ENCODE results near the gene DACH1. TPM values are rescaled to one million over a fixed set of nuclear protein-coding genes. Genes with fewer than 3 reads are reported as not detected.

The DACH1 gene
- total RNA-seq, 4 donors from 2014 or later, result 1.5 to 55.1 (median 4.7) TPM

DNA sequence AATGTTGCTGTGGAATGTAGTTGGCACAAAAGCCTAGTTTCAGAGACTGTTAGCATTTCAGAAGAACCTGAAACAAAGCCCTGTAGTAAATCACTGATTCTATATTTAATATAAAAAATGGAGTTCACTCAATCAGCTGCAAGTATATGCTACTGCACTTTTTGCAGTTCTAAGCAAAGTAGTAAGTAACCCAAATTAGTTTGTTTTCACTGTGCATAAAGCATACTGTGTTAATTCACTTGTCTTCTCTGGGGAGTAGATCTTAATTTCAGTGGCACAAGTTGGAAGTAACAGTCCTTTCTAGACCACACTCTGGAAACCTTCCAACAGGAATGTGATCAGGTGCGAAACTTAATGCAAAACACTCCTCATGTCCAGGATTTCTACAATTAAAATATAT is 139.3 kb downstream of the DACH1 start:
- intact Hi-C loops (cut with DNase I; ENCODE audit: low total_unique reads), result no loop called here
- Histone ChIP-seq H3K9me3 (no peaks in the 10 kb centered on the region), H3K27ac (no peak overlapping the region), H3K4me3 (no peak overlapping the region), H3K27me3 (no peaks in the 10 kb centered on the region), H3K4me1 (no peaks in the 10 kb centered on the region), H3K36me3 (no peaks in the 10 kb centered on the region)
- TF ChIP-seq, protein P1, sequence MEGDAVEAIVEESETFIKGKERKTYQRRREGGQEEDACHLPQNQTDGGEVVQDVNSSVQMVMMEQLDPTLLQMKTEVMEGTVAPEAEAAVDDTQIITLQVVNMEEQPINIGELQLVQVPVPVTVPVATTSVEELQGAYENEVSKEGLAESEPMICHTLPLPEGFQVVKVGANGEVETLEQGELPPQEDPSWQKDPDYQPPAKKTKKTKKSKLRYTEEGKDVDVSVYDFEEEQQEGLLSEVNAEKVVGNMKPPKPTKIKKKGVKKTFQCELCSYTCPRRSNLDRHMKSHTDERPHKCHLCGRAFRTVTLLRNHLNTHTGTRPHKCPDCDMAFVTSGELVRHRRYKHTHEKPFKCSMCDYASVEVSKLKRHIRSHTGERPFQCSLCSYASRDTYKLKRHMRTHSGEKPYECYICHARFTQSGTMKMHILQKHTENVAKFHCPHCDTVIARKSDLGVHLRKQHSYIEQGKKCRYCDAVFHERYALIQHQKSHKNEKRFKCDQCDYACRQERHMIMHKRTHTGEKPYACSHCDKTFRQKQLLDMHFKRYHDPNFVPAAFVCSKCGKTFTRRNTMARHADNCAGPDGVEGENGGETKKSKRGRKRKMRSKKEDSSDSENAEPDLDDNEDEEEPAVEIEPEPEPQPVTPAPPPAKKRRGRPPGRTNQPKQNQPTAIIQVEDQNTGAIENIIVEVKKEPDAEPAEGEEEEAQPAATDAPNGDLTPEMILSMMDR (IDR thresholded peaks at IDR 0.05), result no peak
- no peak for TF ChIP-seq POLR2A (IDR thresholded peaks at IDR 0.05)
- no peak for DNase-seq

DNA sequence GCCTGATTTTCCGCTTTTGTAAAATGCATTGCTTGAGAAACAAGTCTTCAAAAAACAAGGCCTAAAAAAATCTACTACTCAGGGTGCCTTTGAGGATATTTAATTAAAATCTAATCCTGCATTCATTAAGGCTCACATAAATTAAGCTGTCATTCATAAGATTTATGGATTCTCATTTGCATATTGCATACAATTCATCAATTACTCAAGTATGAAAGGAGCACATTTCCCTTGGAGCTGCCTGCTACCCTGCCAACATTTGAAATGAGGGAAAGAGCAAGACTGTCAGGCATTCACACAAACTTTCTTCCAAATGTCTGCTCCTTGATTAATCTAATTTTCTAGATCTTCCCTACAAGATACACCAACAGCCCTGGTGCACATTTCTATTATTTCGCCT is 140.0 kb downstream of the DACH1 start:
- no peaks in the 10 kb centered on the region for H3K9me3 ChIP-seq
- H3K36me3 ChIP-seq, result no peaks in the 10 kb centered on the region
- H3K27me3 ChIP-seq, result no peaks in the 10 kb centered on the region
- no peaks in the 10 kb centered on the region for H3K4me1 ChIP-seq
- DNase-seq, result no peak
- no peak for TF ChIP-seq POLR2A (IDR thresholded peaks at IDR 0.05)
- TF ChIP-seq, protein P1 (IDR thresholded peaks at IDR 0.05), result no peak
- intact Hi-C loops (cut with DNase I; ENCODE audit: low total_unique reads), result no loop called here
- no peak overlapping the region for H3K4me3 ChIP-seq
- no peak overlapping the region for H3K27ac ChIP-seq

DNA sequence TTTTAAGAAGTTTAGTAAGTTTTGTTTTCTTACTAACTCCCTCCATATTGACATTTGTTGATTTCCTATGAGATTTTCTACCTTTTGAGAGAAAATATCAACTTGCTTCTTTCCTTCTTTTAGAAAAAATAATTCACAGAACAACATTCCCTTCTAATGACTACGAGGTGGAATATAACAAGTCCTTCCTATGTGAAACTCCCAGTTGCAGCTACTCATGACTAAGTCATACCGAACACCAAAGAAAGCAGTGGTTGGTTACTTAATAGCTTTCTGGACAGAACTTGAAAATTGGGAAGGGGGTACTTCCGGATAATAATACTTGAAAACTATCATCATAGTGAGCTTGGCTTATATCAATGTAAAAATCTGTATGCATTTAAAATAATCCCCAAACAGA is 144.8 kb downstream of the DACH1 start:
- Histone ChIP-seq H3K27me3 (no peaks in the 10 kb centered on the region), H3K4me1 (no peaks in the 10 kb centered on the region)
- intact Hi-C loops (cut with DNase I; ENCODE audit: low total_unique reads), result no loop called here

DNA sequence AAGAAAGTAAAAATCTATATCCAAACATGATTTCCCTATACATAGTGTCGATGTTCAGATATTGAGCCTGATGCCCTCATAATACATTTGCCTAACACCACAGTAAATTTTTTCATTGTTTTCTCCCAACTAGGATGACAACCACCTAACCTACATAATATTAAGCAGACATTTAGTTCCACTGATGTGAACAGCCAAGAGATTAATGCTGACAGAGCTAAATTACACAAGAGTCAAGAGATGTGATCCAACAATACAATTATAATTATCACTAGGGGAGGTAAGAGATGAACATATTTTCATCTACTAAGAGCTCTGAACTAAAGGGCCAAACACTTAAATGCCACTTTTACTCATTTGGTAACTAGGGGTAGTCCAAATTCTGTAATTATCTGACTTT is 145.9 kb downstream of the DACH1 start:
- TF ChIP-seq, protein P1 (IDR thresholded peaks at IDR 0.05), result no peak
- no peak for TF ChIP-seq POLR2A (IDR thresholded peaks at IDR 0.05)
- no peak for DNase-seq
- no peaks in the 10 kb centered on the region for H3K27me3 ChIP-seq
- no peak overlapping the region for H3K4me3 ChIP-seq
- no peak overlapping the region for H3K27ac ChIP-seq
- no peaks in the 10 kb centered on the region for H3K4me1 ChIP-seq
- intact Hi-C loops (cut with DNase I; ENCODE audit: low total_unique reads), result no loop called here
- H3K36me3 ChIP-seq, result no peaks in the 10 kb centered on the region
- no peaks in the 10 kb centered on the region for H3K9me3 ChIP-seq

More for the DNA sequence above, 144.8 kb downstream of the DACH1 start:
- Histone ChIP-seq H3K4me3 (no peak overlapping the region), H3K36me3 (no peaks in the 10 kb centered on the region), H3K27ac (no peak overlapping the region), H3K9me3 (no peaks in the 10 kb centered on the region)
- no peak for DNase-seq
- TF ChIP-seq, protein P1 (IDR thresholded peaks at IDR 0.05), result no peak

DNA sequence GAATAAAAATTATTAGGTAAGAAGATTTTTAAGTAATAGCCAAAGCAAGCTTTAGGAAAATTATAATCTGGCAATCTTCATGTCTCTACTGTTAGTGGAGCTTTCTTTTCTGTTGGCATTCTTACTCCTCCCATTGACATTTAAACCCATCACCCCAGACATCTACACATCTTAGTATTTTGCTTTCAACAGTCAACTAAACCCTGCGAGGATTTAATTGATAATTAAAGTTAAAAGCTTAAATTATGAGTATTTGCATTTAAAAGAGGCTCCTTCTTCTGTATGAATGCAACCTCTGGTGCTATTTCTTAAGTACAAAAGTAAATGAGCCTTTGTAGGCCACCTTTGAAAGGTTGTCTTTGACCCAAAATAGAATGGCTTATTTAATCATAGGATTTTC is 148.1 kb downstream of the DACH1 start:
- intact Hi-C loops (cut with DNase I; ENCODE audit: low total_unique reads), result no loop called here
- H3K4me1 ChIP-seq, result no peaks in the 10 kb centered on the region
- TF ChIP-seq POLR2A (IDR thresholded peaks at IDR 0.05), result no peak
- TF ChIP-seq, protein P1 (IDR thresholded peaks at IDR 0.05), result no peak
- no peaks in the 10 kb centered on the region for H3K9me3 ChIP-seq
- no peaks in the 10 kb centered on the region for H3K27me3 ChIP-seq
- no peak for DNase-seq
- H3K4me3 ChIP-seq, result no peak overlapping the region
- H3K27ac ChIP-seq, result no peak overlapping the region
- no peaks in the 10 kb centered on the region for H3K36me3 ChIP-seq

All from uterus (tissue), 4 donors.